ENCODE results near the gene CHN1. TPM values are rescaled to one million over a fixed set of nuclear protein-coding genes. Genes with fewer than 3 reads are reported as not detected.

Gene CHN1
- total RNA-seq, 2 donors from 2014 or later, result 2.2 to 2.8 TPM

DNA sequence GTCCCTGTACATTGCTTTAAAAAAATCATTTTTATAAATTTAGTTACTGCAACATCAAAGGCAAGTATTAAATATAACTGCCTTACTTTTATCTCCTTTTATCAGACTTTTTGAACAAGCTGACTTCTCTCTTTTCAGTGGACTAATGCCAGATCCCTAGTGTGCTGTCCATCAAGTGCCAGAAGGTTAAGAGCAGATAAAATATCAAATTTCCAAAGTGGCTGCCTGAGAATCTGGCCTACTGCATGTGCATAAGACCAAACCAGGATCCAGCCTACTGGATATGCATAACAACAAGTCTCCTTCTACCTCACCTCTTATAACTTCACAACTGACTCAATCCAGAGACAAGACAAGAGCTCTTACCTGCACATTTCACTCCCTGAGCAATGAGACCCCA lies 181.1 kb downstream of the CHN1 start:
- intact Hi-C loops (cut with DNase I), result no loop called here
- DNase-seq, result no peak
- Histone ChIP-seq H3K27me3 (no peaks in the 10 kb centered on the region), H3K4me1 (no peaks in the 10 kb centered on the region), H3K4me3 (no peak overlapping the region), H3K36me3 (no peaks in the 10 kb centered on the region), H3K9me3 (no peaks in the 10 kb centered on the region), H3K9ac (ENCODE audit: low read depth in 2 of 2, low read length in 2 of 2) (no peak overlapping the region), H3K27ac (no peak overlapping the region)
- TF ChIP-seq, protein P1, sequence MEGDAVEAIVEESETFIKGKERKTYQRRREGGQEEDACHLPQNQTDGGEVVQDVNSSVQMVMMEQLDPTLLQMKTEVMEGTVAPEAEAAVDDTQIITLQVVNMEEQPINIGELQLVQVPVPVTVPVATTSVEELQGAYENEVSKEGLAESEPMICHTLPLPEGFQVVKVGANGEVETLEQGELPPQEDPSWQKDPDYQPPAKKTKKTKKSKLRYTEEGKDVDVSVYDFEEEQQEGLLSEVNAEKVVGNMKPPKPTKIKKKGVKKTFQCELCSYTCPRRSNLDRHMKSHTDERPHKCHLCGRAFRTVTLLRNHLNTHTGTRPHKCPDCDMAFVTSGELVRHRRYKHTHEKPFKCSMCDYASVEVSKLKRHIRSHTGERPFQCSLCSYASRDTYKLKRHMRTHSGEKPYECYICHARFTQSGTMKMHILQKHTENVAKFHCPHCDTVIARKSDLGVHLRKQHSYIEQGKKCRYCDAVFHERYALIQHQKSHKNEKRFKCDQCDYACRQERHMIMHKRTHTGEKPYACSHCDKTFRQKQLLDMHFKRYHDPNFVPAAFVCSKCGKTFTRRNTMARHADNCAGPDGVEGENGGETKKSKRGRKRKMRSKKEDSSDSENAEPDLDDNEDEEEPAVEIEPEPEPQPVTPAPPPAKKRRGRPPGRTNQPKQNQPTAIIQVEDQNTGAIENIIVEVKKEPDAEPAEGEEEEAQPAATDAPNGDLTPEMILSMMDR (IDR thresholded peaks at IDR 0.05), result no peak

DNA sequence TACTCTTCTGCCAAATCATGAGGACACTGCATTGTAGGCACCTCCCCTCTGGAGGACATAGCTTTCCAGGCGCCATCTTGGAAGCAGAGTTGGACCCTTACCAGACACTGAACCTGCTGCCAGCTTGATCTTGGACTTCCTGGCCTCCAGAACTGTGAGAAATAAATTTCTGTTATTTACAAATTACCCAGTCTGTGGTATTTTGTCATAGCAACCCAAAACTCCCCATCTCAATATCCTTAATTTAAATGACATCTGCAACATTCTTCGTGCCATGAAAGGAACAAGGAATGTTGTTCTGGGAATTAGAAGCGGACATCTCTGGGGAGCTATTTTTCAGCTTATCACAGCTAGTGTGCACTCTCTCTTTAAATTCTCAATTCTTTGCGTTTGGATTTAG lies 183.6 kb downstream of the CHN1 start:
- no peak overlapping the region for H3K27ac ChIP-seq
- no peaks in the 10 kb centered on the region for H3K9me3 ChIP-seq
- no peaks in the 10 kb centered on the region for H3K4me1 ChIP-seq
- TF ChIP-seq, protein P1 (IDR thresholded peaks at IDR 0.05), result no peak
- intact Hi-C loops (cut with DNase I), result no loop called here
- DNase-seq, result no peak
- no peak overlapping the region for H3K9ac ChIP-seq (ENCODE audit: low read depth in 2 of 2, low read length in 2 of 2)
- no peaks in the 10 kb centered on the region for H3K27me3 ChIP-seq
- H3K36me3 ChIP-seq, result no peaks in the 10 kb centered on the region
- no peak overlapping the region for H3K4me3 ChIP-seq

DNA sequence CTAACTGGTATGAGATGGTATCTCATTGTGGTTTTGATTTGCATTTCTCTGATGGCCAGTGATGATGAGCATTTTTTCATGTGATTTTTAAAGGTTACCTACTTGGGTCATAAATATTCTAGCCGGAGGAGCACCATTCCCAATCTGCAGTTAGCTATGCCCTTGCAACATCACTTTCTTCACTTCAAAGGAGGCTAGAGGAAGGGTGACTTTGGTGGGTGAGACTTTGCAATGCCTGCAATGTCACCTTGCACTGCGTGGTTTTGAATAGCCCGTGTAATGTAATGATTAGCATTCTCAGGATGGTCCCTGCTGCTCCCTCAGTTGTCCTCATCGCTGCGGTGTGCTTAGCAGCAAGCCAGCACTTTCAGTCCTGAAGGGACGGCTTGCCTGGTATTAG lies 184.8 kb downstream of the CHN1 start:
- Histone ChIP-seq H3K4me3 (no peak overlapping the region), H3K9ac (ENCODE audit: low read depth in 2 of 2, low read length in 2 of 2) (no peak overlapping the region), H3K27me3 (no peaks in the 10 kb centered on the region), H3K4me1 (no peaks in the 10 kb centered on the region), H3K9me3 (no peaks in the 10 kb centered on the region), H3K36me3 (no peaks in the 10 kb centered on the region), H3K27ac (no peak overlapping the region)
- no peak for DNase-seq
- intact Hi-C loops (cut with DNase I), result no loop called here
- TF ChIP-seq, protein P1 (IDR thresholded peaks at IDR 0.05), result no peak

DNA sequence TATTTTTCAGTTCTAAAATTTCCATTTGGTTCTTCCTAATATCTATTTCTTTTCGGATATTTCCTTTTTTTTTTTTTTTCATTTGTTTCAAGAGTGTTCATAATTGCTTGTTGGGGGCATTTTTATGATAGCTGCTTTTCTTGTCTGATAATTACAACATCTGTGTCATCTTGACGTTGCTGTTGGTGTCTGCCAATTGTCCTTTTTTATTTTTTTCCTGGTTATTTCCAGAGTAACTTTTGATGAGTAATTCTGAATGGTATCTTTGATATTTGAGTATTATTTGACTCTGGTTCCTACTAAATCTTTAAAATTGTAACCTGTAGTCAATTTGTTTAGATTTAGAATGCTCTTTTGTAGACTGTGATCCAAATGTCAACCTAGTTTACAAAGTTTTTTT lies 189.7 kb downstream of the CHN1 start:
- Histone ChIP-seq H3K9ac (ENCODE audit: low read depth in 2 of 2, low read length in 2 of 2) (no peak overlapping the region), H3K4me1 (no peaks in the 10 kb centered on the region), H3K9me3 (no peaks in the 10 kb centered on the region), H3K36me3 (no peaks in the 10 kb centered on the region), H3K27me3 (no peaks in the 10 kb centered on the region), H3K27ac (no peak overlapping the region), H3K4me3 (no peak overlapping the region)
- intact Hi-C loops (cut with DNase I), result no loop called here
- no peak for DNase-seq
- TF ChIP-seq, protein P1 (IDR thresholded peaks at IDR 0.05), result no peak

DNA sequence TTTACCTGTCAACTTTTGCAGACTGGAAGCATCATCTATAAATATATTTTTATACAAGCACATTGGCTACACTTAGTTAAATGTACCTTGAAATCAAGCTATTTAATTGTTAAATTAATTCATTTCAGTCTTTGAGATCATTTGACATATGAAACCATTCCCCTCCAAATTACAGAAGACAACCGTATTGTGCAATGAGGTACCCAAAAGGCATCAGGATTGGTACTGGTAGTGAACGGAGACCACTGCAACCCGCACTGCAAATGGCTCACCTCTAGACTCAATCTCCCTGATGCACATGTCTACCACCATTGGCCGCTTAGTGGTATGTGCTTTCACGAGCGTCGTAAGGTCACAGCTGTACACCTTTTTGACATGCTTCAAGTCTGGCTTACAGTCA lies 193.1 kb downstream of the CHN1 start:
- H3K27ac ChIP-seq, result no peak overlapping the region
- no peaks in the 10 kb centered on the region for H3K9me3 ChIP-seq
- H3K4me3 ChIP-seq, result no peak overlapping the region
- H3K27me3 ChIP-seq, result no peaks in the 10 kb centered on the region
- TF ChIP-seq, protein P1 (IDR thresholded peaks at IDR 0.05), result no peak
- no peak overlapping the region for H3K9ac ChIP-seq (ENCODE audit: low read depth in 2 of 2, low read length in 2 of 2)
- H3K4me1 ChIP-seq, result no peaks in the 10 kb centered on the region
- intact Hi-C loops (cut with DNase I), result no loop called here
- no peaks in the 10 kb centered on the region for H3K36me3 ChIP-seq
- no peak for DNase-seq

DNA sequence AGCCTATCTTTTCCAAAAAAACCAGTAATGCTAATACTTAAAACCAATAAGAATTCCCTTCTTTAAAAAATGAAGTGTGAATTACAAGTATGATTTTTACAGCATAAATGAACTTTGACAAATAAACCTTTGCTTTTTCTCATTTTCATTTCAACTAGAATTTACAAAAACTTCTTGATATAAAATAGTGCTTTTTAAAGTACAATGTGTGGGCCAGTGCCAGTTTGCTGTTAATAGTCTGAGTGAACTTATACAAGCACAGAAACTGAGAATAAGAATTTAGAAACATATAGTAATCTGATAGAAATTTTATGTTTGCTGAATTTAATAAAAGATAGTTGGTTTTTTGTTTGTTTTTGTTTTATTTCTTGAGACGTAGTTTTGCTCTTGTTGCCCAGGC lies 197.2 kb downstream of the CHN1 start:
- TF ChIP-seq, protein P1 (IDR thresholded peaks at IDR 0.05), result no peak
- intact Hi-C loops (cut with DNase I), result no loop called here
- no peaks in the 10 kb centered on the region for H3K4me1 ChIP-seq
- H3K36me3 ChIP-seq, result no peaks in the 10 kb centered on the region
- no peaks in the 10 kb centered on the region for H3K9me3 ChIP-seq
- DNase-seq, result no peak
- no peak overlapping the region for H3K27ac ChIP-seq
- no peak overlapping the region for H3K9ac ChIP-seq (ENCODE audit: low read depth in 2 of 2, low read length in 2 of 2)
- no peaks in the 10 kb centered on the region for H3K27me3 ChIP-seq
- no peak overlapping the region for H3K4me3 ChIP-seq

Measured in colonic mucosa (tissue), 4 donors.